ENCODE measurements around the gene CNRIP1.

GRCh38 chr2:68333931-68334330, 14.2 kb upstream of the CNRIP1 start:
- no peak for TF ChIP-seq CTCF (optimal IDR thresholded peaks at IDR 0.05 in 1 of 3, IDR thresholded peaks at IDR 0.05 in 1 of 3, conservative IDR thresholded peaks at IDR 0.05 in 1 of 3; ENCODE audit: extremely low read depth in 1 of 3, insufficient read depth in 2 of 3, low read length in 3 of 3)
- no peak for TF ChIP-seq EZH2 (IDR thresholded peaks at IDR 0.05; ENCODE audit: low read length)
